Esophagus squamous epithelium (tissue), 4 donors: ENCODE measurements around the gene RPAP3.

ENCODE experiments used
- POLR2A ChIP-seq, 4 donors: fragments of 450-650 bp; IDR thresholded peaks; one replicate each; pipeline ENCODE4 v1.6.1; 2017; ENCODE audit warnings: antibody characterized with exemption in 4 of 4, mild to moderate bottlenecking in 4 of 4, moderate library complexity in 3 of 4
- TF ChIP-seq, protein P1 (sequence below), 6 experiments: fragments of 450-650 bp in 4 of 6; fragments of 200-600 bp in 2 of 6; sonication (generic) in 2 of 6; IDR thresholded peaks; one replicate each; pipeline ENCODE4 v1.5.1; 2016 to 2019; ENCODE audit warnings: antibody characterized with exemption in 6 of 6, mild to moderate bottlenecking in 4 of 6, moderate library complexity in 4 of 6

DNA sequence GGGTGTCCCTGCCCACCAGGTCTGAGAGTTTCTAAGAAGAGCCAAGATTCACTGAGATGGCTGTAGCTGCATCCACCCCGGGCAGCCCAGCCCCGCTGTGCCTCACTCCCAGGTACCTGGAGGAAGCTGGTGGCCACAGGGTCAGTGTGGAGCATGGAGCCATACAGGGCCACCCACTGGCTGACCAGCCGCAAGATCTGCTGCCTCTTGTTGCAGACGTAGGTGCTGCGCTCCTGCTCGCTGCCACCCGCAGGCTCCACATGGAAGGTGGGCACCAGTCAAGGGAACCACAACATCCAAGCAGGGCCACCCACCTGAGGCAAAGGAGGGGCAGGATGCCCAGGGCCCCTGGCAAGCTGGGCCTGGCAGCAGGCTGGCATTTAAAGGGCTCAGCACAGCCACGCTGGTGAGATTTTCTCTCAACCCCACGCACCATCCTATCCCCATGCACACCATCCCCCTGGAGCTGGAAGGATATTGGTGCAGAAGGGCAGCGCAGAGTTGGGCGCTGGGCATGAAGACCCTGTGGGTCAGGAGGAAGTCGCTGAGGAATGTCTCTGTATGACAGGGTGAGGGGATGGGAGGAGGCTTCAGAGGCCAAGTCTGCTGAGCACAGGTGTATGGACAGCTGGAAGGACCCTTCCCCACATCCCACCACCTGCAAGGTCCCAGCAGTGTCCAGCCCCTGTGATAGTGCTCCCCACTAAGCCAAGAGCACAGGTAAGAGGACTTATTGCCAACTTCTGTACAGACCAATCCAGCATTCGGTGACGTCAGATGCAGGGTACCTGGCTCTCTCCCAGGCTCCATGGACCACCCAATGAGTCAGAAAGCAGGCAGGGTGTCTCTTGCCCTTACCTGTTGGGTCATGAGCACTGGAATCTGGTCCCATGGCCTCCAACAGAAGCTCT lies 42.0 kb upstream of the RPAP3 start:
- TF ChIP-seq, protein P1, sequence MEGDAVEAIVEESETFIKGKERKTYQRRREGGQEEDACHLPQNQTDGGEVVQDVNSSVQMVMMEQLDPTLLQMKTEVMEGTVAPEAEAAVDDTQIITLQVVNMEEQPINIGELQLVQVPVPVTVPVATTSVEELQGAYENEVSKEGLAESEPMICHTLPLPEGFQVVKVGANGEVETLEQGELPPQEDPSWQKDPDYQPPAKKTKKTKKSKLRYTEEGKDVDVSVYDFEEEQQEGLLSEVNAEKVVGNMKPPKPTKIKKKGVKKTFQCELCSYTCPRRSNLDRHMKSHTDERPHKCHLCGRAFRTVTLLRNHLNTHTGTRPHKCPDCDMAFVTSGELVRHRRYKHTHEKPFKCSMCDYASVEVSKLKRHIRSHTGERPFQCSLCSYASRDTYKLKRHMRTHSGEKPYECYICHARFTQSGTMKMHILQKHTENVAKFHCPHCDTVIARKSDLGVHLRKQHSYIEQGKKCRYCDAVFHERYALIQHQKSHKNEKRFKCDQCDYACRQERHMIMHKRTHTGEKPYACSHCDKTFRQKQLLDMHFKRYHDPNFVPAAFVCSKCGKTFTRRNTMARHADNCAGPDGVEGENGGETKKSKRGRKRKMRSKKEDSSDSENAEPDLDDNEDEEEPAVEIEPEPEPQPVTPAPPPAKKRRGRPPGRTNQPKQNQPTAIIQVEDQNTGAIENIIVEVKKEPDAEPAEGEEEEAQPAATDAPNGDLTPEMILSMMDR (IDR thresholded peaks at IDR 0.05) = no peak
- TF ChIP-seq POLR2A (IDR thresholded peaks at IDR 0.05) = no peak
